ENCODE results near the gene KIZ. TPM values are rescaled to one million over a fixed set of nuclear protein-coding genes. Genes with fewer than 3 reads are reported as not detected.

Gene KIZ
- total RNA-seq, 1 donor from 2014 or later: 21.1 TPM

- no peak for DNase-seq (ENCODE audit: low spot score in 2 of 2, unreplicated experiment in 2 of 2)
- Mint-ChIP-seq H3K4me3 (no peak overlapping the region), H3K9me3 (peaks cover 5% of the 10 kb centered on the region), H3K27me3 (ENCODE audit: low read depth) (peaks cover 66% of the 10 kb centered on the region), H3K27ac (no peak overlapping the region), H3K4me1 (no peaks in the 10 kb centered on the region), H3K36me3 (no peaks in the 10 kb centered on the region)
- TF ChIP-seq CTCF (IDR thresholded peaks at IDR 0.05; ENCODE audit: unreplicated experiment): no peak
These were observed 7.7 kb upstream of the KIZ start for GRCh38 chr20:21118138-21118537.

- H3K27ac Mint-ChIP-seq: no peak overlapping the region
- no peak for DNase-seq (ENCODE audit: low spot score in 2 of 2, unreplicated experiment in 2 of 2)
These were observed 7.1 kb upstream of the KIZ start for GRCh38 chr20:21118782-21119181.

GRCh38 chr20:21124190-21124589, 1.7 kb upstream of the KIZ start:
- DNase-seq (ENCODE audit: low spot score in 2 of 2, unreplicated experiment in 2 of 2): no peak
- peaks cover 5% of the 10 kb centered on the region for H3K9me3 Mint-ChIP-seq
- no peaks in the 10 kb centered on the region for H3K36me3 Mint-ChIP-seq
- peaks cover 9% of the 10 kb centered on the region for H3K27me3 Mint-ChIP-seq (ENCODE audit: low read depth)
- TF ChIP-seq CTCF (IDR thresholded peaks at IDR 0.05; ENCODE audit: unreplicated experiment): no peak
- H3K27ac Mint-ChIP-seq: no peak overlapping the region
- peaks cover 11% of the 10 kb centered on the region for H3K4me1 Mint-ChIP-seq
- H3K4me3 Mint-ChIP-seq: no peak overlapping the region

More at GRCh38 chr20:21118782-21119181, 7.1 kb upstream of the KIZ start:
- H3K27me3 Mint-ChIP-seq (ENCODE audit: low read depth): peaks cover 60% of the 10 kb centered on the region
- TF ChIP-seq CTCF (IDR thresholded peaks at IDR 0.05; ENCODE audit: unreplicated experiment): no peak
- no peaks in the 10 kb centered on the region for H3K36me3 Mint-ChIP-seq
- H3K4me3 Mint-ChIP-seq: no peak overlapping the region
- peaks cover 5% of the 10 kb centered on the region for H3K9me3 Mint-ChIP-seq
- H3K4me1 Mint-ChIP-seq: no peaks in the 10 kb centered on the region

GRCh38 chr20:21125072-21125848, 622 bp upstream of the KIZ start:
- no peak for DNase-seq (ENCODE audit: low spot score in 2 of 2, unreplicated experiment in 2 of 2)
- Mint-ChIP-seq H3K27me3 (ENCODE audit: low read depth) (peaks cover 8% of the 10 kb centered on the region), H3K4me1 (peaks cover 11% of the 10 kb centered on the region), H3K36me3 (no peaks in the 10 kb centered on the region), H3K9me3 (peaks cover 5% of the 10 kb centered on the region), H3K4me3 (peak overlapping the region; percentile 79), H3K27ac (peak overlapping the region; percentile 86)
- TF ChIP-seq CTCF (IDR thresholded peaks at IDR 0.05; ENCODE audit: unreplicated experiment): no peak

GRCh38 chr20:21126581-21126870, 644 bp downstream of the KIZ start:
- no peak for DNase-seq (ENCODE audit: low spot score in 2 of 2, unreplicated experiment in 2 of 2)
- no peaks in the 10 kb centered on the region for H3K36me3 Mint-ChIP-seq
- H3K9me3 Mint-ChIP-seq: no peaks in the 10 kb centered on the region
- TF ChIP-seq CTCF (IDR thresholded peaks at IDR 0.05; ENCODE audit: unreplicated experiment): no peak
- H3K4me1 Mint-ChIP-seq: peaks cover 11% of the 10 kb centered on the region
- H3K27ac Mint-ChIP-seq: peak overlapping the region; percentile 86
- peaks cover 6% of the 10 kb centered on the region for H3K27me3 Mint-ChIP-seq (ENCODE audit: low read depth)
- peak overlapping the region; percentile 79 for H3K4me3 Mint-ChIP-seq

Data from mesothelial cell of epicardium (in vitro differentiated cells).